Esophagus (tissue), 2 donors: ENCODE measurements around the gene PCA3. TPM values are rescaled to one million over a fixed set of nuclear protein-coding genes. Genes with fewer than 3 reads are reported as not detected.
A peak's percentile ranks its signal among the peaks of the same experiment; 100 is the strongest.

Source experiments
- H3K27ac ChIP-seq, 2 donors: one replicate each; pipeline ENCODE4 v1.5.1; 2013; ENCODE audit warnings: low read depth in 2 of 2, mild to moderate bottlenecking in 2 of 2, inconsistent platforms in 1 of 2, low read length in 1 of 2, moderate library complexity in 1 of 2
- H3K27me3 ChIP-seq, 2 donors: one replicate each; pipeline ENCODE4 v1.6.1; 2013; ENCODE audit warnings: low read length in 2 of 2, control low read depth in 1 of 2, mild to moderate bottlenecking in 1 of 2; ENCODE audit not compliant: insufficient read depth in 2 of 2, control insufficient read depth in 1 of 2
- H3K36me3 ChIP-seq, 2 donors: one replicate each; pipeline ENCODE4 v1.6.1; 2013; ENCODE audit warnings: low read length in 1 of 2; ENCODE audit not compliant: control insufficient read depth in 2 of 2, insufficient read depth in 2 of 2
- H3K4me1 ChIP-seq, 2 donors: one replicate each; pipeline ENCODE4 v1.6.1; 2013; ENCODE audit warnings: low read length in 1 of 2; ENCODE audit not compliant: control insufficient read depth in 2 of 2, insufficient read depth in 2 of 2
- H3K4me3 ChIP-seq, 2 donors: one replicate each; pipeline ENCODE4 v1.5.1; 2013; ENCODE audit warnings: low read length in 2 of 2, mild to moderate bottlenecking in 2 of 2, low read depth in 1 of 2, moderate library complexity in 1 of 2
- H3K9me3 ChIP-seq, 2 donors: one replicate each; pipeline ENCODE4 v1.6.1; 2013; ENCODE audit warnings: mild to moderate bottlenecking in 2 of 2, low read depth in 1 of 2, low read length in 1 of 2, moderate library complexity in 1 of 2; ENCODE audit not compliant: control insufficient read depth in 2 of 2, insufficient read depth in 1 of 2
- WGBS, 2 donors: extraction: QIAGEN DNeasy Blood & Tissue Kit; methylation state at CpG; one replicate each; pipeline ENCODE4 v1.1.7; 2013; 5-methylcytosine and 5-hydroxymethylcytosine counted together
- polyA plus RNA-seq, 2 donors: library from polyadenylated mRNA; stranded (reverse); fragments of 200-250 nt; gene quantifications; one replicate each; pipeline ENCODE4 v1.2.3, GENCODE V29; 2013
- donor health status: healthy with polysubstance abuse.
- donor health status: Bipolar disorder and iron deficiency.

PCA3 gene
- polyA plus RNA-seq, 2 donors, result 0.06 to 0.35 TPM

GRCh38 chr9:76835571-76836283, 71.5 kb downstream of the PCA3 start:
- Histone ChIP-seq H3K36me3 (no peaks in the 10 kb centered on the region), H3K9me3 (no peaks in the 10 kb centered on the region), H3K27ac (peak overlapping the region; percentile 47 to 63), H3K27me3 (no peaks in the 10 kb centered on the region), H3K4me1 (no peaks in the 10 kb centered on the region), H3K4me3 (no peak overlapping the region)
- WGBS, 2 donors, result 21 to 40% methylated on average over 7 of the region's 7 CpGs

Other genes starting within 250 kb of the PCA3 start
- gene PRUNE2, start 141.7 kb downstream of the PCA3 start, polyA plus RNA-seq, result 10 to 100 TPM in 1 of 2 donors, 1 to 10 TPM in 1; 8.1 to 40.7 TPM